Cardiac muscle cell (in vitro differentiated cells and primary cell): ENCODE data around the gene ANKRD55. TPM values are rescaled to one million over a fixed set of nuclear protein-coding genes. Genes with fewer than 3 reads are reported as not detected.

Source experiments
- DNase-seq, 2 donors: peaks; one replicate each; pipeline versions ENCODE4 v3.0.0 to v3.0.0-alpha.2; 2010 to 2017; ENCODE audit warnings: low read depth in 1 of 2, low spot score in 1 of 2
- H3K27ac ChIP-seq: fragments of 200-600 bp; sonication (generic); 2 replicates; pipeline ENCODE4 v1.5.1; 2016
- H3K27me3 ChIP-seq: fragments of 200-600 bp; sonication (generic); 2 replicates; pipeline ENCODE4 v1.6.0; 2016; ENCODE audit warnings: control low read depth
- H3K36me3 ChIP-seq: fragments of 200-600 bp; sonication (generic); 2 replicates; pipeline ENCODE4 v1.5.1; 2016; ENCODE audit warnings: control low read depth
- H3K4me1 ChIP-seq: fragments of 200-600 bp; sonication (generic); 2 replicates; pipeline ENCODE4 v1.8.1; 2017; ENCODE audit warnings: low read depth, mild to moderate bottlenecking, mixed run types
- H3K4me3 ChIP-seq: fragments of 200-600 bp; sonication (generic); 2 replicates; pipeline ENCODE4 v1.5.1; 2016; ENCODE audit warnings: mild to moderate bottlenecking
- H3K9me3 ChIP-seq: fragments of 200-600 bp; sonication (generic); 2 replicates; pipeline ENCODE4 v1.5.1; 2017; ENCODE audit warnings: low read depth, mild to moderate bottlenecking, control low read depth
- polyA plus RNA-seq: library from polyadenylated mRNA; unstranded; fragments of >200 nt; fragmentation: Nextera tagmentation; extraction: Ambion mirVana; gene quantifications from 2 replicates; pipeline ENCODE4 v1.2.1, GENCODE V29; 2016
- total RNA-seq: library from RNA; depleted of rRNA; stranded (reverse); fragments of >200 nt; gene quantifications from 2 replicates; pipeline ENCODE4 v1.2.3, GENCODE V29; 2016
- TF ChIP-seq, protein P1 (sequence below): IDR thresholded peaks from 2 replicates; pipeline ENCODE4 v1.5.1; 2012; ENCODE audit warnings: low read depth, mild to moderate bottlenecking, low read length

Gene ANKRD55
- total and polyA plus RNA-seq, 2 experiments from 2014 or later: 0.28 TPM; not detected in 1

DNA sequence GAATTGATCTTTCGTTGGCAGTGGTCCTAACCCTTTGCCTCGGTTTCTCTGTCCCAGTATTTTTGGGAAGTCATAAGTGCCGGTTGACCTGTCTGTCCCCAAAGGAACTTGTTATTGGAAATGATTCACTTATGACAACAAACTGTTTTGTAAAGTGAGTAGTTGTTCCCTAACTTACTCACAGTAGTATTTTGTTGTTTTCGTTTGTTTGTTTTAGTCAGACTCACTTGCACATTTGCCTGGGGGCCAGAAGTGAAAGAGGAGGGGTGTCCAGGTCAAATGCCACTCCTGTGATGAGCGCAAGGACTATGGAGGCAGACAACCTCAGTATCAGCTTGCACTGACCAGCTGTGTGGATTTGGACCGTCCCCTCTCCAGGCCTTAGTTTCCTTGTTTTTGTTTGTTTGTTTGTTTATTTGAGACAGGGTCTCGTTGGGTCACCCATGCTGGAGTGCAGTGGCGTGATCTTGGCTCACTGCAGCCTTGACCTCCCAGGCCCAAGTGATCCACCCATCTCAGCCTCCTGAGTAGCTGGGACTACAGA lies 47.3 kb downstream of the ANKRD55 start:
- no peak for DNase-seq
- Histone ChIP-seq H3K4me3 (no peak overlapping the region), H3K36me3 (no peaks in the 10 kb centered on the region), H3K4me1 (no peaks in the 10 kb centered on the region), H3K9me3 (no peaks in the 10 kb centered on the region), H3K27ac (no peak overlapping the region), H3K27me3 (no peaks in the 10 kb centered on the region)
- TF ChIP-seq, protein P1, sequence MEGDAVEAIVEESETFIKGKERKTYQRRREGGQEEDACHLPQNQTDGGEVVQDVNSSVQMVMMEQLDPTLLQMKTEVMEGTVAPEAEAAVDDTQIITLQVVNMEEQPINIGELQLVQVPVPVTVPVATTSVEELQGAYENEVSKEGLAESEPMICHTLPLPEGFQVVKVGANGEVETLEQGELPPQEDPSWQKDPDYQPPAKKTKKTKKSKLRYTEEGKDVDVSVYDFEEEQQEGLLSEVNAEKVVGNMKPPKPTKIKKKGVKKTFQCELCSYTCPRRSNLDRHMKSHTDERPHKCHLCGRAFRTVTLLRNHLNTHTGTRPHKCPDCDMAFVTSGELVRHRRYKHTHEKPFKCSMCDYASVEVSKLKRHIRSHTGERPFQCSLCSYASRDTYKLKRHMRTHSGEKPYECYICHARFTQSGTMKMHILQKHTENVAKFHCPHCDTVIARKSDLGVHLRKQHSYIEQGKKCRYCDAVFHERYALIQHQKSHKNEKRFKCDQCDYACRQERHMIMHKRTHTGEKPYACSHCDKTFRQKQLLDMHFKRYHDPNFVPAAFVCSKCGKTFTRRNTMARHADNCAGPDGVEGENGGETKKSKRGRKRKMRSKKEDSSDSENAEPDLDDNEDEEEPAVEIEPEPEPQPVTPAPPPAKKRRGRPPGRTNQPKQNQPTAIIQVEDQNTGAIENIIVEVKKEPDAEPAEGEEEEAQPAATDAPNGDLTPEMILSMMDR: no peak

DNA sequence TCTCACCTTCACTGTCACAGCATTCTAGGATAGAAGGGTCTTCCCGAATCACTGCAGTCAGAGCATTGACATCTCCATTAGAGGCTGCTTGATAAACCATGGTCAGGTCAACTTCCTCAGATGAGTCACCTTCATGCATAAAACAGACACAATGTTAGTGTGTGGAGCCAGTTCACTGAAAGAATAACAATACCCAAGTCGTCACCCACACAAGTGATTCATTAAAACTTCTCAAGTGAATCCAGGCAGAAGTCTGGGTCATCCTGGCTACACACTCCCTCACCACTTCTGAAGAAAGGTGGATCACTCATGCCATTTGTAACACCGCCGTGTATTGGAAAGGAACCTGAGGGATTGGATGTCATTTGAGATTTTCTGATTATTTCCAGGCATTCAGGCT lies 49.6 kb downstream of the ANKRD55 start:
- TF ChIP-seq, protein P1: no peak
- peak in 1 of 2 donors; percentile 75 for DNase-seq
- H3K27me3 ChIP-seq: no peaks in the 10 kb centered on the region
- H3K27ac ChIP-seq: no peak overlapping the region
- no peaks in the 10 kb centered on the region for H3K4me1 ChIP-seq
- H3K9me3 ChIP-seq: no peaks in the 10 kb centered on the region
- H3K4me3 ChIP-seq: no peak overlapping the region
- H3K36me3 ChIP-seq: no peaks in the 10 kb centered on the region

DNA sequence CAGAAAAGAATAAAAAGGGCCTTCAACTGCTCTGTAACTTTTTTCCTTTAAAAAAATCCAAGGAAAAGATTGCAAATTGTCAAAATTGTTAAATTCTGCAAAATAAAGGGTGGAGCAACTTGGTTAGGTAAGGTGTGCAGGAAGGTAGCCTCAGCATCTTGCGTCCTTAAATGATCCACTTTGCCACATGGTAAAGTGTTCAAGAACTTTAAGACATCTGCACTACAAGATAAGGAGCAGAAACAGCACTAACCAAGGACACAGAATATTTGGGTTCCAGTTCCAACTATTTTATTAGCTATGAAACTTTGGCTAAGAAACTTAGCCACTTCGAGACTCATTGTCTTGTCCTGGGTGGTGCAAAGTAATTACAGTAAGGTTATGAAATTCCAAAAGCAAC lies 53.7 kb downstream of the ANKRD55 start:
- DNase-seq: no peak
- Histone ChIP-seq H3K4me1 (peaks cover 15% of the 10 kb centered on the region), H3K27me3 (no peaks in the 10 kb centered on the region), H3K36me3 (no peaks in the 10 kb centered on the region), H3K27ac (no peak overlapping the region), H3K4me3 (no peak overlapping the region), H3K9me3 (no peaks in the 10 kb centered on the region)
- TF ChIP-seq, protein P1: no peak

DNA sequence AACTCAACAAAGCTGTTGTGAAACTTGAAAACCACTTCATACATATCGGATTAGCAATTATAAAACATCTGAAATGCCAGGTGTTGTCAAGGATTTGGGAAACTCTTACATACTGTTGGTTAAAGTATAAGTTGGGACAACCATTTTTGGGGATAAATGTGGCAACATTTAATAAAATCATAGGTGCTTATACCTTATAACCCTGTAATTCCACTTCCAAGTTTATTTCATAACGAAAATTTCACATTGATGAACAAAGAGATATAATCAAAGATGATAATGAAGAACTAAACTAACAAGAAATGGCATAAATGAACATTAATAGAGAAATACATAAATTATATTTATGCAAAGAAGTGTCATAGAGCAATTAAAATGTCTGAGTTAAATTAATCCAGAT lies 54.3 kb downstream of the ANKRD55 start:
- no peak for DNase-seq
- peaks cover 15% of the 10 kb centered on the region for H3K4me1 ChIP-seq
- no peaks in the 10 kb centered on the region for H3K27me3 ChIP-seq
- TF ChIP-seq, protein P1: no peak
- H3K9me3 ChIP-seq: no peaks in the 10 kb centered on the region
- H3K4me3 ChIP-seq: no peak overlapping the region
- no peaks in the 10 kb centered on the region for H3K36me3 ChIP-seq
- no peak overlapping the region for H3K27ac ChIP-seq

DNA sequence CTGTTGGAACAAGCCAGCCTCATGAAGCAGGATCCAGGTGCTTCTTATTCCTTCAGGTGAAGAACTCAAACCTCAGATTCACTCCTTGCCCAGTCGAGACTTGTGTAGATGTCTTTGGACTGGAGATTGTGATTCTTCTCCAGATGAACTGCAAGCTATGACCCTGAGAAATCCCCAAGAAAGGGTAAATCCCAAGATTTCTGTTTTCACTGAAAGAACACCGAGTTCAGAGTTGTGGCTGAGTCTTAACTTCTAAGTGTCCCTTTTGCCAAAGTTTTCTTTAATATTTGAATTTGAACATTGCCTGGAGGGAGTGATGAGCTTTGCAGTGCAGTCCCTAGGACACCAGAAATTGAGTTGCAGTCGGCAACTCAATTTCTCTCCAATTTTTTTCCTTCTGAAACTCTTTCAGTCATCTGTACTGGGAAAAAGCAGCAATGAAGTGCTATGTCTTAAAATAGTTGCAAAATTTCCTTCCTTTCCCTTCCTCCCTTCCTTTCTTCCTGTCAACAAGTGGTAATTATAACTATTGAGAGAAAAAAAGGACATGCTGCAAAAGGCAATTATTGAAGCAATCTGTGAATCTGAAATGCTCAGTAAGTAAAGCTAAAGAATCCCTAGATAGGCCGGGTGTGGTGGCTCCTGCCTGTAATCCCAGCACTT lies 56.1 kb downstream of the ANKRD55 start:
- Histone ChIP-seq H3K9me3 (no peaks in the 10 kb centered on the region), H3K27ac (no peak overlapping the region), H3K27me3 (no peaks in the 10 kb centered on the region), H3K4me1 (peaks cover 15% of the 10 kb centered on the region), H3K4me3 (no peak overlapping the region), H3K36me3 (no peaks in the 10 kb centered on the region)
- peak in 1 of 2 donors; percentile 76 for DNase-seq
- TF ChIP-seq, protein P1: no peak
